GM18508 (cell line): ENCODE measurements around the gene ZACN.
"Not testable (repeated sequence)": the region's sequence is repeated elsewhere in the genome, so short reads cannot be mapped to it uniquely, and the experiment has no call there.

Experiments used
- ATAC-seq: cut with Tn5 transposase; IDR thresholded peaks from one replicate; pipeline ENCODE4 v1.9.1; 2021; ENCODE audit warnings: moderate number of reproducible peaks; ENCODE audit not compliant: insufficient read depth, unreplicated experiment

The ZACN gene

GRCh38 chr17:76078860-76079534 is at the start of gene ZACN:
Gene ZACN, plus strand, starts transcription at chr17:76079182. Its CDS starts 83 bp downstream, at chr17:76079265.
- no peak for ATAC-seq

GRCh38 chr17:76032073-76032779 is 46.8 kb upstream of the ZACN start:
- ATAC-seq: no peak

GRCh38 chr17:76032780-76033108 is 46.2 kb upstream of the ZACN start:
- no peak for ATAC-seq

- ATAC-seq: no peak
Measured at GRCh38 chr17:76033139-76033538, 45.8 kb upstream of the ZACN start.

- ATAC-seq: no peak
Measured at GRCh38 chr17:76034428-76035350, 44.3 kb upstream of the ZACN start.

GRCh38 chr17:76036497-76037261 is 42.3 kb upstream of the ZACN start:
- no peak for ATAC-seq

- no peak for ATAC-seq
Measured at GRCh38 chr17:76038050-76038449, 40.9 kb upstream of the ZACN start.

GRCh38 chr17:76039121-76039520 is 39.9 kb upstream of the ZACN start:
- ATAC-seq: no peak

- no peak for ATAC-seq
Measured at GRCh38 chr17:76040376-76040775, 38.6 kb upstream of the ZACN start.

- not testable (repeated sequence) for ATAC-seq
Measured at GRCh38 chr17:76042868-76043267, 36.1 kb upstream of the ZACN start.

GRCh38 chr17:76044475-76045007 is 34.4 kb upstream of the ZACN start:
- ATAC-seq: not testable (repeated sequence)

GRCh38 chr17:76046064-76046463 is 32.9 kb upstream of the ZACN start:
- ATAC-seq: no peak

GRCh38 chr17:76048025-76048605 is 30.9 kb upstream of the ZACN start:
- no peak for ATAC-seq

- no peak for ATAC-seq
Measured at GRCh38 chr17:76048711-76049110, 30.3 kb upstream of the ZACN start.

GRCh38 chr17:76049239-76049638 is 29.7 kb upstream of the ZACN start:
- no peak for ATAC-seq

- ATAC-seq: no peak
Measured at GRCh38 chr17:76049836-76050537, 29.0 kb upstream of the ZACN start.

- ATAC-seq: no peak
Measured at GRCh38 chr17:76050538-76051467, 28.2 kb upstream of the ZACN start.

- ATAC-seq: no peak
Measured at GRCh38 chr17:76051561-76051960, 27.4 kb upstream of the ZACN start.
